MM.1S (cell line): ENCODE measurements around the gene FAM53C.

ENCODE experiments used
- EZH2 ChIP-seq: fragments of 300-600 bp; sonication (generic); optimal IDR thresholded peaks from 2 replicates; pipeline ENCODE3; 2017; ENCODE audit warnings: low read depth, mild to moderate bottlenecking, antibody characterized with exemption, low read length, mixed read lengths
- TF ChIP-seq, protein P1 (sequence below): fragments of 300-600 bp; sonication (generic); IDR thresholded peaks from 2 replicates; pipeline ENCODE4 v1.5.1; 2016; ENCODE audit warnings: antibody characterized with exemption, low read length, mixed read lengths

DNA sequence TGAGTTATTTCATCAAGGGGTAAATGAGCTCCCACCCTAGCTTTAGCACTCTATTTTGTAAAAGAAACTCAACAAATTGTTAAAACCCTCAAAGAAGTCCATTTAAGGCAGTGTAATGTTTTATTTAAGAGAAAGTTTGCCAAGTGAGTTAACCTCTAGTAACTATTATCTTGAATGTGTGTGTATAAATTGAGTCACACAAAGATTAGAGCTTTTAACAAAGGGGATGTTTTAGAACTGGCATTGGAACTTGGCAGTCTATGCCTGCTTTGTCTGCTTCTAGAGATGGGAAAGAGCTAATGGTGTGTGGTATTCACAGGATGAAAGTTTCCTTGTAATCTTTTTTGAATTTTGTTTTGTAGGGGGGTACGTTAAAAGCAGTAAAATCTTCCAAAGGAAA is 47.6 kb downstream of the FAM53C start:
- TF ChIP-seq EZH2 = no peak
- TF ChIP-seq, protein P1, sequence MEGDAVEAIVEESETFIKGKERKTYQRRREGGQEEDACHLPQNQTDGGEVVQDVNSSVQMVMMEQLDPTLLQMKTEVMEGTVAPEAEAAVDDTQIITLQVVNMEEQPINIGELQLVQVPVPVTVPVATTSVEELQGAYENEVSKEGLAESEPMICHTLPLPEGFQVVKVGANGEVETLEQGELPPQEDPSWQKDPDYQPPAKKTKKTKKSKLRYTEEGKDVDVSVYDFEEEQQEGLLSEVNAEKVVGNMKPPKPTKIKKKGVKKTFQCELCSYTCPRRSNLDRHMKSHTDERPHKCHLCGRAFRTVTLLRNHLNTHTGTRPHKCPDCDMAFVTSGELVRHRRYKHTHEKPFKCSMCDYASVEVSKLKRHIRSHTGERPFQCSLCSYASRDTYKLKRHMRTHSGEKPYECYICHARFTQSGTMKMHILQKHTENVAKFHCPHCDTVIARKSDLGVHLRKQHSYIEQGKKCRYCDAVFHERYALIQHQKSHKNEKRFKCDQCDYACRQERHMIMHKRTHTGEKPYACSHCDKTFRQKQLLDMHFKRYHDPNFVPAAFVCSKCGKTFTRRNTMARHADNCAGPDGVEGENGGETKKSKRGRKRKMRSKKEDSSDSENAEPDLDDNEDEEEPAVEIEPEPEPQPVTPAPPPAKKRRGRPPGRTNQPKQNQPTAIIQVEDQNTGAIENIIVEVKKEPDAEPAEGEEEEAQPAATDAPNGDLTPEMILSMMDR = no peak
